AML-193 (cell line): ENCODE results near the gene GLRX3.

ENCODE experiments used
- DNase-seq, 2 experiments: peaks; one replicate each; lab custom pipeline; 2025; lab: John Stamatoyannopoulos, UW

The GLRX3 gene

DNA sequence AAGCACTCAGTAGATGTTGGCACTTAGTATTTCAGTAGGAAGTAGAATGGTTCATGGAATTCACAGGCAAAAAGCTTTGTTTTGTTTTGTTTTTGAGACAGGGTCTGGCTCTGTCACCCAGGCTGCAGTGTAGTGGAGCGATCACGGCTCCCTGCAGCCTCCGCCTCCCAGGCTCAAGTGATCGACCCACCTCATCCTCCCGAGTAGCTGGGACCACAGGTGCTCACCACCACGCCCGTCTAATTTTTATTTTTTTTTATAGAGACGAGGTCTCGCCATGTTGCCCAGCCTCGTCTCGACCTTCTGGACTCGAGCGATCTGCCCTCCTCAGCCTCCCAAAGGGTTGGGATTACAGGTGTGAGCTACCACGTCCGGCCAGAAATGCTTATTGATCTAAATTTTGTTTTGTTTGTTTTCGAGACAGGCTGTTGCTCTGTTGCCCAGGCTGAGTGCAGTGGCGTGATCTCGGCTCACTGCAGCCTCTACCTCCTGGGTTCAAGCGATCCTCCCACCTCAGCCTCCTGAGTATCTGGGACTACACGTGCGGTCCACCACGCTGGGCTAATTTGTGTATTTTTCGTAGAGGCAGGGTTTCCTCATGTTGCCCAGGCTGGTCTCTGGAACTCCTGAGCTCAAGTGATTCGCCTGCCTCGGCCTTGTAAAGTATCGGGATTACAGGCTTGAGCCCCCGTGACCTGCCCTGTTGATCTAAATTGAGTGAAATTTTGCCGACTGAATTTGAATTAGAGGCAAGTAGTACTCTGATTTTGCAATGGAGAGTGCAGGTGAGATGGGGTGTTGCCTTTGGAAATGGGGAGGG lies 1.7 kb downstream of the GLRX3 start:
- DNase-seq, result no peak

DNA sequence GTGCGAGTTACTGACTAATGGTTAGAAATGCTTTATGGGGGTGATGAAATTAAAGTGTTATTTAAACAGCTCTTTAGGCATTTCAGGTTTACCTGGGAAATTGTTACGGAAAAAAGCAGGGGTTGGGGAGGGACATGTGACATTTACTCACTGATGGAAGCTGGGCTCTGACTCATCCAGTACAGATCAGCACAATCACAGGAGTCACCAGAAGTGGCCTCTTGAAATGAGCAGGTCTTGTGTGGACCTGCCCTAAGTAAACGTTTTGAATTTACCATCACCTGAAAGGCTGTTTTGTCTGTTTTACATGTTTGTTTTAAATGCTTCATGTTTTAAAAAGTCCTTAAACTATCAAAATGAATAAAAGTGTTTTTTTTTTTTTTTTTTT lies 2.3 kb downstream of the GLRX3 start:
- no peak for DNase-seq

DNA sequence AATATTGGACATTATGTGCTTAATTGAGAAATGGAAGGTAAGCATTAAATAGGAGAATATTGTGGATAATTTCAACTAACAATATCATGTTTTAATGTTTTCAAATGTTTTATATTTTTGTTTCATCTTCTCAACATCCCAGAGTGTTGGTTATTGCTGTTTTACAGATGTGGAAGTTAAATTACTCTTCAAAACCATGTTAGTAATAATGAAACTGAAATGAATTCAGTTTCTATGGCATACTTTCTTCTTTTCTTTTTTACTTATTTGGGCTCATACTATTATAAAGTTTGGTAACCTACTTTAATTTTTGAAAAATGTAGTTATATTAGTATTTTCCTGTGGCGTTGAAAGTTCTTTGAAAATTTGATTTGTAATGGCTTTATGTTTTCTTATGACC lies 4.2 kb downstream of the GLRX3 start:
- DNase-seq, result no peak

DNA sequence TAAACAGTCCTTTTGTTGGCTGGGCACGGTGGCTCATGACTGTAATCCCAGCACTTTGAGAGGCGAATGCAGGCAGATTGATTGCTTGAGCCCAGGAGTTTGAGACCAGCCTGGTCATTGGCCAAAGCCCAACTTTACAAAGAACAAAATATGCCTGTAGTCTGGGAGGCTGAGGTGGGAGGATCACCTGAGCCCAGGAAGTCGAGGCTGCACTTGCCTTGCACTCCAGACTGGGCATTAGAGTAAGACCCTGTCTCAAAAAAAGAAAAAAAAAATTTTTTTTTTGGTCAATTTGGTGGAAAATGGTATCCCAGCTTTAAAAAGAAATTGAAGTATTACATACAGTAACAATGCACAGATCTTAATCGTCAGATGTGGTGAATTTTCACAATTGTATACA lies 4.8 kb downstream of the GLRX3 start:
- DNase-seq, result no peak

DNA sequence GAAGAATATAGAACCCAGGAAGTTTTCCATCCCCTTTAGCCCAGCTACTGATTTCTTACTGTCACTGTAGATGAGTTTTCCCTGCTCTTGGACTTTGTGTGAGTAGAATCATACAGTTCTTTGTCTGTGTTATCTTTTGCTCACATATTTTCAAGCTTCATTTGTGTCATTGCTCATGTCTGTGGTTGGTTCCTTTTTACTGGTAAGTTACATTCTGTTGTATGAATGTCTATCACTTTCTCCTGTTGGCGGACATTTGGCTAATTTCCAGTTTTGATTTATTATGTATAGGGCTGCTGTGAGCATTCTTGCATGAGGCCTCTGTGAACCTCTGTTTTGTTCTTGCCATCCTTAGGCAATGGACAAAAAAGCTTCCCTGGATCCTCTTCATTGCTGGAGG lies 5.3 kb downstream of the GLRX3 start:
- no peak for DNase-seq

DNA sequence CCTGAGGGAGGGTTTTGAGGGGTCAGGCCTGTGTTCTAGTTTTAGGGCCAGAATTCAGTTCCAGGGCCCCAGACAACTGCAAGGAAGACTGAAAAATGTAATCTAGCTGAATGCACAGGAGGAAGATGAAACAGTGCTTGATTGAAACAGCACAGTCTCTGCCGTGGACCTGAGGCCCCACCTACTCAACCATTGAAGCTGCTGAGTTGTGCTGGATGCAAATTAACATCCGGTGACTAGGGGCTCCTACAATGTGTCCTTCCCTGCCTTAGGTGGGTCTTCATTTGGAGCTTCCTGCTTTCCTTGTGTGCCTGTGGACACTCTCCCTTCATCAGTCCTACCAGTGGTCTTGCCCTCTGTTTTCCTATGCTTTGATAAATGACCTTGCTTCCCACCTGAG lies 5.7 kb downstream of the GLRX3 start:
- DNase-seq, result no peak

DNA sequence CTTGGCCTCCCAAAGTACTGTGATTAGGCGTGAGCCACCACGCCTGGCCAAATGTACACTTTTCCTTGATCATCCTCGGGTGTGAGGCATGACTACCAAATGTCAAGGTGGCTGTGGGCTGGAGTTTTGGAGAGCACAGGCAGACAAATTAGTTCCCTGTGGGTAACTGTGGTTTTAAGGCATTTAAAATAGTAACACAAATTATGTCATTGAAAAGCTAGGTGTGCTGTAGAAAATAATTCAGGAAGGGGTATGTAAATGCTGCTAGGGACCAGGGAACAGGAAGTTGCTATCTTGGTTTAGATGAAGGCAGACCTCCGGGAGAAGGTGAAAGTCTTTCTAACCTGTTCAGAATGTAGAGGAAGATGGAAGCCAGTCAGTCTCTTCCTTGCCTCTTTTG lies 9.9 kb downstream of the GLRX3 start:
- DNase-seq, result no peak

DNA sequence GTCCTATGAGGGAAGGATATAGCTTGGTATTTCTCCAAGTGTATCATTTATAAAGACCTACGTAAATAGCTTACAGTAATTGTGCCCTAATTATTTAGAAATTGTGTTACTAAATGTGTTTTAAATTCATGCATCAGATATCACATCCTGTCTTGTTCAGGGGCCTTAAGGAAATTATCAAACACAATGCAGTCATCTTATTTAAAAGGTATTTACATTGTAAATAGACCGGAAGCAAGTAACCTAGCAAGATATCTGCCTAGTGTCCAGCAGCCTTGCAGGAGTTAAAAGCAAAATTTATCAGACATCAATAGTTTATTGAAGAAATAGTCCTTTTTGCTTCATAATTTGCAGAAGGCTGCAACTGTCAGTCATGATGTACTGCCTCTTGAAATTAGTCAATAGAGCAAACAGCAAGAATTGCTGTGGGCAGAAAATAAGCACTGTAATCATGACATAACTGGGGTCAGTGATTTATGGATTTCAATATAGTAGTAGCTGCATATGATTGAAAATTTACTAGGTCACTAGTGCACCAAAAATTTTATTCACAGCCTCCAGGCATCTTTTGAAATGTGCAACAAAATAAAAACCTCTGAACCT lies 23.1 kb downstream of the GLRX3 start:
- no peak for DNase-seq

DNA sequence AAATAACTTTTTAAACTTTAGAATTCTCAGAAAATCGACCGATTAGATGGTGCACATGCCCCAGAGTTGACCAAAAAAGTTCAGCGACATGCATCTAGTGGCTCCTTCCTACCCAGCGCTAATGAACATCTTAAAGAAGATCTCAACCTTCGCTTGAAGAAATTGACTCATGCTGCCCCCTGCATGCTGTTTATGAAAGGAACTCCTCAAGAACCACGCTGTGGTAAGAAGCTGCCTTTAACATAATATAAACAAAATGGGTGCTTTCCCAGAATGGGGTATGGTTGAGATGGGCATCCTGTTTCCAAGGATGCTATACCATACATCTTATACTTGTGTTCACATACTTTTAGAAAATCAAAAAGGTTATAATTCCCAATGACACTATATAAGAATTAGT lies 24.6 kb downstream of the GLRX3 start:
- DNase-seq, result no peak

DNA sequence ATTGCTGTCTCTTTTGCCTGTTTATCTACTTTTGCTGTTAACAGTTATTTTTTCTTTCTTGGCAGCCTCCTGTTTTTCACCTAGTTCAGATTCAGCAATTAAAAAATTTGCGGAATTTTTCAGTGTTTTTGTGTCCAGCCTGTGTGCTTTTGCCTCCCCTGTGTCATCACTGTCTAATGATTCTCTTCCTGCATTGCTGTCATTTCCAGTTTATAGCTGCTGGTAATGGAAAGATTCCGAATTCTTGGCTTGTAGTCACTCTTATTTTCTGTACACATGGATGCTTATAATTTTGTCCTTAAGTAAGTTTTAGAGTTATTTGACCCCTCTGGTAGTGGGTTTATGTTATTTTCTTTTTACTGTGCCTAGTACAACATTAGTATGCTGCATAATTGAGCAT lies 25.1 kb downstream of the GLRX3 start:
- no peak for DNase-seq

DNA sequence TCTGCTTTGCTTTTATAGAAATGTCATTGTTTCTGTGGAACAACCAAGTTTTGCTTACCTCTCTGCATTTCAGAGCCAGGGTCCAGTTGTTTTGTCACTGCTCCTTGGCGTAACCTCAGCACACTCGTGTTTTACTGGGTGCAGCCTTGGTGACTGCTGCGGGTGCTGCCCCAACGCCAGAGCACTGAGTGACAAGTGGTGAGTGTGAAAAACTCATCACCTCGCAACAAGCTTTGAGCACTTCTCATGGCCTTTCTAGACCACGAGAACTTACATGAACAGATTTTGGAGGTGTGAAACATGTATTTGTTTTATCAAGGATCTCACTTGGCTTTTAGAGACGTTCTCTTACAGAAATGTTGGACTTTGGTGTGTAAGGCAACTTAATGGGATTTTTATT lies 31.0 kb downstream of the GLRX3 start:
- DNase-seq, result no peak

DNA sequence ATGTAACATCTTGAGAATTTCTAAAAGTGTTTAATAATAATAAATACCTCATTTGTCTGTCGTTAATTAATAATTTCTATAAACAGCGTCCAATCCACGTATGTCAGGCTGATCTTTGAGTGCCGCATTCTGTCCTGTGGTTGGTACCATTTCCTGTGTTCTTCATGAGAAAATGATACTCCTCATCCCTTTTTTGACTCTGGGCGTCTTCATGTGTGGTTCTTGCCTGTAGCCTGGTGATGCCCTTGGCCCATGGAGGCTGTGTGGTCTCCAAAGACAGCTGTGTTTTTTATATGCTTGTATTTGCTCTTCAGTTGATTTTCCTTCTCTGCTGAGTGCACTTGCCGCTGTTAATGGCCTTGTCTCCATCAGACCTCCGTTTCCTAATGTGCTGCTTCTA lies 31.5 kb downstream of the GLRX3 start:
- no peak for DNase-seq

DNA sequence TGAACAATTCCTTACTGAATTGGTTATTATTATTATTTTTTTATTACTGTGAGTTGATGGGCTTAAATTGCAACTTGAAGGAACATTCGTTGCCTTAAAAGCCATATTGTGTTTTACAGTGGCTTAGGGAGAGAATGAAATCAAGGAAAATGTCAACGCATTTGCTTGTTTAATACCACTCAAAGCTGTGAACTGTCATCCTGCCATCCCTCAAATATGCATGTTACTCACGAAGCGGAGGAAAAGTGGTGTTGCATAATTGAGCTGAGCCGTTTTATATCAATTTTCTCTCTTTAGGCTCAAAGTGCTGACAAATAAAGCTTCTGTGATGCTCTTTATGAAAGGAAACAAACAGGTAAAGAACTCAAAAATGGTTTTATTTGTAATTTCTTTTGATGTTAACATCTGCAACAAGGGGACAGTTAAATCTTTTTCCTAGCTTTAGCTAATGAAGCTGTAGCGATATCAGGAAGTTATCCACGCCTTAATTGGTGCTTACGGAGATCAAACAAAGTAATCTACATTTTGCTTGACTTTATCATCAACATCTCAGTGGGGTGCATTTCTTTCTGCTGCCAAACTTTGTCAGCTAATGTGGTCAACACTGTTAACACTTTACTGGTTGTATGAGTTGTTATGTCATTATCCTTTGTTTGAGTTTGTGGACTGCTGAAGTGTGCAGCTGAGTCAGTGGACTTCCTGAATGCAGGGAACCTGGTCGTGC lies 33.1 kb downstream of the GLRX3 start:
- no peak for DNase-seq

DNA sequence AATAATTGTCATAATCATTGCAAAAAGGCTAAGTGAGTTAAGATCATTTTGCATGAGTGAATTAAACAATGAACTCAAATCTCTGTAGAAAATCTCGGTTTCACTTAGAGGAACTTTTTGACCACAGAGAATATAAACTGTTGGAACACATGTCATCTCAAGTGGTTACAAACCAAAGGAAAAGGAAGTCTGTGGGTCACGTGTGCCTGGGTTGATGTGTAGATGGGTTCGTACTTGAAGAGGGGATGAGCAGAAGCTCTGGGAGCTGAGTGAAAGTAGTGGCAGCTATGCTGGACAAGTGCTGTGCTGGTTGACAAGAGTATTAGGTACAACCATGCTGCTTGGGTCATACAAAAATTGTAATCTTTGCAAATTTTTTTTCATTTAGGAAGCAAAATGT lies 35.0 kb downstream of the GLRX3 start:
- DNase-seq, result no peak

DNA sequence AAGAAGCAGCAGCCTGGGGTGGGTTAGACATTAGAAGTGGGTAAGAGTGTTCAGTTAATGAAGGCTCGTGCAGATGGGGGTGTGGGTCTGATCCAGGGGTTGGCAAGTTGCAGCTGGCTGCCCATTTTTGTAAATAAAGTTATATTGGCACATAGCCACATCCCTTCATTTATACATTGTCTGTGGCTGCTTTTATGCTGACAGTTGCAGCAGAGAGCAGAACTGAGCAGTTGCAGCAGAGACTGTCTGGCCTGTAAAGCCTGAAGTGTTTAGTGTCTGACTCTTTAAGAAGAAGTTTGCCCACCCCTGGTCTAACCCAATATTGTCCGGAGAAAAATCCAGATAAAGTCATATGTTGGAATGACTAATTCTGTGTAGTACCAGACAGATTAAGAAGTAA lies 38.1 kb downstream of the GLRX3 start:
- no peak for DNase-seq

DNA sequence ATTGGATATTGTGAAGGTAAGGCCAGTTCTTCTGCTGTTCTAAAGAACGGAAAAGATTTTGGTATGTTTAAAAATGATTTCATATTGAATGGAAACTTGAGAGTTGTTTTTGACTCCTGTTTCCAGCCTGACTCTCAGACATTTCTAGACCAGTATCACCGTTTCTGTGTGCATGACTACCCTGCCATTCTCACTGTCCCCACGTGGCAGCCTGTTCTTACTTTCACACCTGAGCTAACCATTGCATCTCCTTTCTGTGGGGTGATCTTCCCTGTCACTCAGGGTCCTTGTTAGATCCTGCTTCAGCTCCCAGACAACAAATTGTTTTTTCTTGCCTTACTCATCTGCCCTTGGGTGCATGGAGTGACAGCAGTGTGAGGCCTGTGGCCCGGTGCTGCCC lies 38.9 kb downstream of the GLRX3 start:
- DNase-seq, result no peak

DNA sequence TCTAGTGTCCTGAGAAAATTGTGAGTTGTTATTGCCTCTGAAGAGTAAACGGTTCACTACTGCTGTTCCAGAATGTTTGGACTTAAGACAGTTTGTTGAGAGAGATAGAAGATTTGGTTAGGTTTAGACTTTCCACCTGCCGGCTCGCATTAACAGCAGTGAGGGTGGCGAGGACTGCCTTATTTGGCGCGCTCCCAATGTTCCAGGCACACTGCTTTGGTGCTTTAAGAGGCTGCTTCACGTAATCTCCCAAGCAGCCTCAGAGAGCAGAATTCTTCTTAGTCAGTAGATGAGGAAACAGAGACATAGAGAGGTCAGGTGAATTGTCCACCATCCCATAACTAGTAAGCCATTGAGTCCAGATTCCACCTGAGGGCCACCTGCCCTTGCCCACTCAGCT lies 41.1 kb downstream of the GLRX3 start:
- DNase-seq, result no peak

DNA sequence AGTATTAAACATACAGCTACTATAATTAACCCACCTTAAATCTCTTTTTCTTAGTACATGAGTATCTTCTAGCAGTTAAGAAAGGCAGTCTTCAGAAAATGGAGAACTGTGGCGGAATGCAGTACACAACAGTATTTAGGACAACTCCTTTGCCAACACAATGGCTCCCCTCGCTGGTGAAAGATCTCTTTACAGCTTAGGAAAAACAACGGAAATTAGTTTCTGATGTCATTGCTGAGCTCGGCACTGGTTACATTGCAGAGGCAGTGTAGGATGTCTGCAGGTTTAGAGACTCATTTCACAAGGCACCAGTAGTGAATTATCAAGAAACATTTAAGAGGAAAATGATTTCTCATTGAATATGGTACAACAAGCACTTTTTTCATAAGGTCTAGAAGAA lies 43.4 kb downstream of the GLRX3 start:
- DNase-seq, result peak; percentile 23 to 30

DNA sequence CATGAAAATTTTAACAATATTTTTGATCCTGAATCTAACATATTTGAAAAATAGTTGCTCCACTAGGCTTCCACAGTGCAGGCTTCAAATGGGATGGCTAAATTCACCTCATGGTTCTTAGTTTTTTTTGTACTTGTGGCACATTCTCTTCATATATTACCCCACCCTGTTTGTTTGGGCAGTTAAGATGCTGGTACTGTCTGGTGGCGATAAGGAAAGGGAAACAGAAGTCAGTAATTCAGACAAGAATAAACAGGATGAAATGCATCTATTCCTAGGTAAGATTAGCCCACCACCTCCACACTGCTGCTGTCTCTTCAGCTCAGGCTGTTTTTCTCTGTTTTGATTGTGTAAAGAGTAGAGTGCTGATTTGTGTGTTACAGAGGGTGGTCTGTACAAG lies 44.2 kb downstream of the GLRX3 start:
- no peak for DNase-seq

DNA sequence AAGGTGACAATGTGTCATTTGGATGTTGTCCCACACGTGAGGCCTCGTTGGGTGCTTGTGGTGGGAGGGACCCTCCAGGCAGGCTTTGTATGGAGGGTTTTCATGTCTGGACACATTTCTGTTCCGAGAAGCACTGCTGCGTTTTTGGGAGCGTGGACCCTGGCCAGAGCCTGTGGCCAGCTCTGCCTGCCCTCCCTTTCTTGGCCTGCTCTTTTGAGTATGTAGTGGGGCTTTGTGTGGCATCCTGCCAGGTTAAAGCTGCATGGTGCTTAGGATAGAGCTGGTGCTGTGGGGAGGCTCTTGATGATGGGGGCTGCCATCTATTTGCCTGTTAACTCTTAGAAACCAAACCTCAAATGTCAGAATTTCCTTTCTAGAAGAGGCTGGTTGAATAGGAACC lies 45.7 kb downstream of the GLRX3 start:
- DNase-seq, result no peak

DNA sequence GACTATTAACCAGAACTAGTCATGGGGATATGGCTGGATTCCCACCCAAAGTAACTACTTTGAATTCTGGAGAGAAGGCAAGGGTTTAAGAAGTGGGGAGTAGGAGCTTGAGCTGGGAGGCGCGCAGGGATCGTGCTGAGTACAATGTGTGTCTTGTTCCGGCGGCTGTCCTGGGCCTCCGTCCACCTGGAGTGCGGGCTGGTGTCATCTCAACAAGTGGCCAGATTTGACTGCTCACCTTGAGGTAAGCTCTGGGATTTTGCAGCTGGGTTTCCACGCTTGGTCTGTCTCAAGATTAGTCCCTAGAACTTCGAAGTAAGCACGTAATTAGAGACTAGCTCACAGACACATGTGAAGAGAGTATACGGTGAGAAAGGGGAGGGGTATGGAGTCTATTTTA lies 49.4 kb downstream of the GLRX3 start:
- DNase-seq, result no peak

DNA sequence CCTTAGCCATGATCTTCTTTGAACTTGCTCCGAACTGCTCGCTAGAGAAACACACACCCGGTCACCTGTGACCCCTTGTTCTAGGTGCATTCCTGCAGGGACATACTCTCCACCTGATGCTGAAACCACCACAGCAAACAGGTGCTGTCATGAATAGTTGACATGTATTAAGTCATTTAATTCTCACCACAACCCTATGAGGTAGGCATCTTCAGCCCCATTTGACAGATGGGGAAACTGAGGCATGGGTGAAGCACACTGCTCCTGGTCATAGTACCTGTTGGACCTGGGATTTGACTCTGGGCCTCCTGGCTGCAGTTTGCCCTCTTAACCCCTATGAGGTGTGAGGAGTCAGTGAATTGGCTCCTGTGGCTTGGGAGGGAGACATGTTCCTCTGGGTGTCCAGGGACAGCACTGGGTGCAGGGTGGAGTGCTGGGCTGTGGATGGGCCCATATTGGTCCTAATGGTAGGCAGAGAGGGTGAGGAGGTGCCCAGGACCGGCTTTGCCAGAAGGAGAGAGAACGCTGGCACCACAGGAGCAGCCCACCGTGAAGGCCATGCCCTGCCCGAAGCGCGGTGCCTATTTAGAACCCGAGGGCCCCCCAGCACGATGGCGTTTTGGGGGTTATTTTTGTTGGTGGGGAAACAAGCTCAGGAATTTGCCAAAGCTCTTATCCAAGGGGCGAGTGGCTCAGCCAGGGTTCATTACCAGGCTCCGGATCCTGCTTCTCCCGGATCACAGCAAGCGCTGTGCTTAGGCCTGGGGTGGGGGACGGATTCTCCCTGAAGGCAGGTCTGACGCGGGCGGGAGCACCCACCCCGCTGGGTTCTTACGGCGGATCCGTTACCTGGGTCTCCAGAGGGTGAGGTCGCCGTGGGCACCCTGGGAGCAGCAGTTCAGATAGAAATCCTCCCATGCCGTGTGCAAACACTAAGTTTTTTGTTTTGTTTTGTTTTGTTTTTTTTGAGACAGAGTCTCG lies 52.3 kb downstream of the GLRX3 start:
- DNase-seq, result no peak
